ENCODE data around the gene CORO6.

Gene CORO6

DNA sequence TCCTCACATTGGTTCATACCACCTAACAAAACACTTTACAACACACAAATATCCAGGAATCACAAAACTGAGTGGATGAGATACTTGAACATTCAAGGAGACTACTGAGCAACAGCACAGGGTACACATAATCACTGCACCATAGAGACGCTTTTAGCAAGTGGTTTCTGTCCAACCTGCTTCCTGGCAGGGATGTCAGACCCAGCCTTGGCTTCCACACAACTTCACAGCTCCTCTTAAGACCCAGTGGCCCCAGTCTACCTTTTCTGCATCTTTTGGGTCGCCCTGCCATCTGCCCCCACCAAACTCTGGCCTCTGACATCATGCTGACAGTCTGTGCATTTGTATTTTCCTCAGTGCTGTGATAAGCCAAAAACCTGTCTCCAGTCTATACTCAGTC lies 5.9 kb upstream of the CORO6 start:
- WGBS, 2 donors (ENCODE audit: extremely low coverage in 2 of 2, insufficient read length in 2 of 2, insufficient replicate concordance in 1 of 2): no CpG with 5 or more reads among the region's 2 CpGs
- H3K27ac ChIP-seq (replicated peaks; ENCODE audit: low read length): no peak overlapping the region

DNA sequence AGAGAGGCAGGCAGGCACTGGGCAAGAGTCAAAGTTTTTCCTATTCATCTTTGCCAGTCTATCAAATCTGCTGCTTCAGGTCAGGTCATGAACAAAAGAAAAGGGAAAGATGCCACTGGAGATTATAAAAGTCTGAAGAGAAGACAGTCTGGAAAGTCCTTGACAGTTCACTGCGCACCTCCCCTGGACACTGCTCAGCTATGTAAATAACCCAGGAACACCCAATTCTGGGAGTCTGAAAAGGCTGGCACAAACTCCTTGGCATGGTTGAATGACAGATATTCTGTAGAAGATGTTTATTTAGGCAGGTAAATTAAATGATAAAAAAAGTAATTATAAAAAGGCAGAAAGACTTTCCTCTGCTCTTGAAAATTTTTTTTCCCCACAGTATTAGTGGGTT lies 5.2 kb upstream of the CORO6 start:
- Histone ChIP-seq H2BK120ac (ENCODE audit: low read depth, low read length) (no peak overlapping the region), H4K91ac (ENCODE audit: low read depth, low read length, poor library complexity) (no peak overlapping the region), H3K36me3 (replicated peaks in 1 of 2; ENCODE audit: control insufficient read depth in 2 of 2, insufficient read depth in 2 of 2, low read length in 2 of 2) (peaks cover 16 to 18% of the 10 kb centered on the region in 2 donors), H3K27me3 (ENCODE audit: control insufficient read depth in 3 of 3, insufficient read depth in 3 of 3, low read depth in 1 of 3, low read length in 3 of 3) (peaks cover 0 to 3% (median 0%) of the 10 kb centered on the region in 3 experiments), H2BK5ac (ENCODE audit: low read length) (no peak overlapping the region), H3K4me3 (ENCODE audit: low read length in 2 of 2) (no peak overlapping the region), H2AK5ac (ENCODE audit: low read depth, low read length) (no peak overlapping the region), H3K18ac (ENCODE audit: low read length) (no peak overlapping the region), H3K9me3 (replicated peaks in 1 of 2; ENCODE audit: control insufficient read depth in 2 of 2, insufficient read depth in 1 of 2, low read depth in 1 of 2, low read length in 2 of 2) (no peaks in the 10 kb centered on the region), H3K79me1 (ENCODE audit: low read depth, low read length) (no peaks in the 10 kb centered on the region), H3K4me1 (ENCODE audit: control insufficient read depth in 2 of 2, insufficient read depth in 1 of 2, low read depth in 1 of 2, low read length in 2 of 2) (peaks cover 9 to 11% of the 10 kb centered on the region in 2 donors), H2BK12ac (ENCODE audit: low read length) (no peak overlapping the region), H3K4me2 (ENCODE audit: insufficient read depth, low read length, poor library complexity, severe bottlenecking) (no peak overlapping the region), H3K4ac (ENCODE audit: low read length) (no peak overlapping the region), H3K9ac (ENCODE audit: low read depth, low read length, poor library complexity) (no peak overlapping the region), H2AFZ (ENCODE audit: low read length) (no peak overlapping the region), H3K27ac (replicated peaks; ENCODE audit: low read length) (no peak overlapping the region), H3K14ac (ENCODE audit: low read length) (no peak overlapping the region), H2BK15ac (ENCODE audit: low read length) (no peak overlapping the region), H4K8ac (ENCODE audit: low read depth, low read length) (no peak overlapping the region), H3K23ac (ENCODE audit: low read depth, low read length, poor library complexity) (no peak overlapping the region)
- no CpG with 5 or more reads among the region's 1 CpG for WGBS, 2 donors (ENCODE audit: extremely low coverage in 2 of 2, insufficient read length in 2 of 2, insufficient replicate concordance in 1 of 2)
- DNase-seq (ENCODE audit: low spot score): no peak

More for the DNA sequence above, 5.9 kb upstream of the CORO6 start:
- no peak overlapping the region for H2BK12ac ChIP-seq (ENCODE audit: low read length)
- H3K27me3 ChIP-seq (ENCODE audit: control insufficient read depth in 3 of 3, insufficient read depth in 3 of 3, low read depth in 1 of 3, low read length in 3 of 3): no peaks in the 10 kb centered on the region
- peaks cover 5 to 6% of the 10 kb centered on the region in 2 donors for H3K4me1 ChIP-seq (ENCODE audit: control insufficient read depth in 2 of 2, insufficient read depth in 1 of 2, low read depth in 1 of 2, low read length in 2 of 2)
- H3K18ac ChIP-seq (ENCODE audit: low read length): no peak overlapping the region
- no peak overlapping the region for H3K4ac ChIP-seq (ENCODE audit: low read length)
- no peak overlapping the region for H3K4me3 ChIP-seq (ENCODE audit: low read length in 2 of 2)
- H2AFZ ChIP-seq (ENCODE audit: low read length): no peak overlapping the region
- no peak overlapping the region for H2AK5ac ChIP-seq (ENCODE audit: low read depth, low read length)
- DNase-seq (ENCODE audit: low spot score): no peak
- H3K14ac ChIP-seq (ENCODE audit: low read length): no peak overlapping the region
- no peak overlapping the region for H3K9ac ChIP-seq (ENCODE audit: low read depth, low read length, poor library complexity)
- H3K36me3 ChIP-seq (replicated peaks in 1 of 2; ENCODE audit: control insufficient read depth in 2 of 2, insufficient read depth in 2 of 2, low read length in 2 of 2): peaks cover 16 to 18% of the 10 kb centered on the region in 2 donors
- H3K9me3 ChIP-seq (replicated peaks in 1 of 2; ENCODE audit: control insufficient read depth in 2 of 2, insufficient read depth in 1 of 2, low read depth in 1 of 2, low read length in 2 of 2): no peaks in the 10 kb centered on the region
- no peaks in the 10 kb centered on the region for H3K79me1 ChIP-seq (ENCODE audit: low read depth, low read length)
- no peak overlapping the region for H4K91ac ChIP-seq (ENCODE audit: low read depth, low read length, poor library complexity)
- no peak overlapping the region for H2BK5ac ChIP-seq (ENCODE audit: low read length)
- no peak overlapping the region for H3K23ac ChIP-seq (ENCODE audit: low read depth, low read length, poor library complexity)
- H2BK120ac ChIP-seq (ENCODE audit: low read depth, low read length): no peak overlapping the region
- no peak overlapping the region for H4K8ac ChIP-seq (ENCODE audit: low read depth, low read length)
- H3K4me2 ChIP-seq (ENCODE audit: insufficient read depth, low read length, poor library complexity, severe bottlenecking): no peak overlapping the region
- H2BK15ac ChIP-seq (ENCODE audit: low read length): no peak overlapping the region

DNA sequence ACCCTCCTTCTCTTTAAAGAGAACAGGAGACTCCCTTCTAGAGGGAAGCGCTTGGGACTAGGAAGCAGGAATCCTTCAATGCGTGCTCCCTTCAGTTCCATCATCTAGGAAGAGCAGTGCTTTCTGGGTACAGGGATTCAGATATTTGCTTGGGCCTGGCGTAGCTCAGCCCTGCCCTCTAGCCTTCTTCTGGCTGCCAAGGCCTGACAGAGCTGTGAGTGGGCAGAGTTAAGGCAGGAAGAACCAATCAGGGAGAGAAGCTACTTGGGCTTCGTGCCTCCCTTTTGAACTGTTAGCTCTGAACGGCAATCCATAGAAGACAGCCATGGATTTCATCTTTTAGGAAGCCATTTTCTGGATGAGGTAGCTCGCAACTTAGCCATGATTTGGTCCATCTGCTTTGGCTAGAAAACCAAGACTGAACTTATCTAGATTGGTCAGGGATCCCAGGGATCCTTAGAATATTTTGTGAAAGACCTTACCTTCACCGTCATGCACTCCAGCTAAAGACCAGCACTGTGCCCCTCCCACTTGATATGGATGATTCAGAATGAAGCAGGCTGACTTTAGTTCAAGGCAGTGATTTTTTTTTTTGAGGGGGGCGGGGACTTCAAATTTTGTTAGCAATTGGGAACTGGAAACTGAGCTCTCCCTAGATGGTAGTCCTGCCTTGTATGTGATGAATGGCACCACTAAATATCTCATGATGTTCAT lies 2.5 kb upstream of the CORO6 start:
- H2BK15ac ChIP-seq (ENCODE audit: low read length): no peak overlapping the region
- DNase-seq (ENCODE audit: low spot score): no peak
- no CpG with 5 or more reads among the region's 8 CpGs for WGBS, 2 donors (ENCODE audit: extremely low coverage in 2 of 2, insufficient read length in 2 of 2, insufficient replicate concordance in 1 of 2)

DNA sequence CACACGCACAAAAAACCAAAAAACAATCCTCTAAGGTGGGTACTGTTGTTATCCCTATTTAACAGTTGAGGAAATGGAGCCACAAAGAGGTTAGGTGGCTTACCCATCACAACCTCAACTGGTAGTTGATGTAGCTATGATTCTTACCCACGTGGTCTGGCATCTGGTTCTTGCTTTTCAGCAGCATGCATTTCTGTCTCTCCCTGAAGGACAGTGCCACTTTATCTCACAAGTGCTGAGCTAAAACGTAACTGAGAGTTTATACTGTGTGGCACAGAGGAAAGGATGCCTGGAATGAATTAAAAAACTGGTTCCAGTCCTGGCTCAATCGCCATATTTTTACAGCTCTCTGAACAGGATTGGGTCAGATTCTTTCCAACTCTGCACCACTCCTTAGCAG lies 1.9 kb upstream of the CORO6 start:
- Histone ChIP-seq H3K36me3 (replicated peaks in 1 of 2; ENCODE audit: control insufficient read depth in 2 of 2, insufficient read depth in 2 of 2, low read length in 2 of 2) (peaks cover 0 to 4% of the 10 kb centered on the region in 2 donors), H2AFZ (ENCODE audit: low read length) (no peak overlapping the region), H3K27me3 (ENCODE audit: control insufficient read depth in 3 of 3, insufficient read depth in 3 of 3, low read depth in 1 of 3, low read length in 3 of 3) (peaks cover 0 to 16% (median 5%) of the 10 kb centered on the region in 3 experiments), H2AK5ac (ENCODE audit: low read depth, low read length) (no peak overlapping the region), H4K8ac (ENCODE audit: low read depth, low read length) (no peak overlapping the region), H2BK15ac (ENCODE audit: low read length) (no peak overlapping the region), H3K79me1 (ENCODE audit: low read depth, low read length) (no peaks in the 10 kb centered on the region), H3K23ac (ENCODE audit: low read depth, low read length, poor library complexity) (no peak overlapping the region), H3K4me3 (ENCODE audit: low read length in 2 of 2) (no peak overlapping the region), H2BK5ac (ENCODE audit: low read length) (no peak overlapping the region), H3K4me1 (ENCODE audit: control insufficient read depth in 2 of 2, insufficient read depth in 1 of 2, low read depth in 1 of 2, low read length in 2 of 2) (peaks cover 10% of the 10 kb centered on the region in 2 donors), H3K14ac (ENCODE audit: low read length) (no peak overlapping the region), H3K9ac (ENCODE audit: low read depth, low read length, poor library complexity) (no peak overlapping the region), H2BK12ac (ENCODE audit: low read length) (no peak overlapping the region), H2BK120ac (ENCODE audit: low read depth, low read length) (no peak overlapping the region), H3K4ac (ENCODE audit: low read length) (no peak overlapping the region), H4K91ac (ENCODE audit: low read depth, low read length, poor library complexity) (no peak overlapping the region), H3K18ac (ENCODE audit: low read length) (no peak overlapping the region), H3K4me2 (ENCODE audit: insufficient read depth, low read length, poor library complexity, severe bottlenecking) (no peak overlapping the region), H3K27ac (replicated peaks; ENCODE audit: low read length) (no peak overlapping the region), H3K9me3 (replicated peaks in 1 of 2; ENCODE audit: control insufficient read depth in 2 of 2, insufficient read depth in 1 of 2, low read depth in 1 of 2, low read length in 2 of 2) (no peaks in the 10 kb centered on the region)
- no CpG with 5 or more reads among the region's 4 CpGs for WGBS, 2 donors (ENCODE audit: extremely low coverage in 2 of 2, insufficient read length in 2 of 2, insufficient replicate concordance in 1 of 2)
- DNase-seq (ENCODE audit: low spot score): no peak

More for the DNA sequence above, 2.5 kb upstream of the CORO6 start:
- no peak overlapping the region for H3K27ac ChIP-seq (replicated peaks; ENCODE audit: low read length)
- H2BK12ac ChIP-seq (ENCODE audit: low read length): no peak overlapping the region
- H2BK5ac ChIP-seq (ENCODE audit: low read length): no peak overlapping the region
- no peak overlapping the region for H2AFZ ChIP-seq (ENCODE audit: low read length)
- no peak overlapping the region for H2BK120ac ChIP-seq (ENCODE audit: low read depth, low read length)
- H3K36me3 ChIP-seq (replicated peaks in 1 of 2; ENCODE audit: control insufficient read depth in 2 of 2, insufficient read depth in 2 of 2, low read length in 2 of 2): peaks cover 0 to 4% of the 10 kb centered on the region in 2 donors
- no peak overlapping the region for H3K23ac ChIP-seq (ENCODE audit: low read depth, low read length, poor library complexity)
- no peak overlapping the region for H2AK5ac ChIP-seq (ENCODE audit: low read depth, low read length)
- H3K4me1 ChIP-seq (ENCODE audit: control insufficient read depth in 2 of 2, insufficient read depth in 1 of 2, low read depth in 1 of 2, low read length in 2 of 2): peaks cover 11 to 13% of the 10 kb centered on the region in 2 donors
- H3K79me1 ChIP-seq (ENCODE audit: low read depth, low read length): no peaks in the 10 kb centered on the region
- no peak overlapping the region for H3K18ac ChIP-seq (ENCODE audit: low read length)
- H4K91ac ChIP-seq (ENCODE audit: low read depth, low read length, poor library complexity): no peak overlapping the region
- H3K9me3 ChIP-seq (replicated peaks in 1 of 2; ENCODE audit: control insufficient read depth in 2 of 2, insufficient read depth in 1 of 2, low read depth in 1 of 2, low read length in 2 of 2): no peaks in the 10 kb centered on the region
- no peak overlapping the region for H3K4ac ChIP-seq (ENCODE audit: low read length)
- H4K8ac ChIP-seq (ENCODE audit: low read depth, low read length): no peak overlapping the region
- no peak overlapping the region for H3K14ac ChIP-seq (ENCODE audit: low read length)
- H3K27me3 ChIP-seq (ENCODE audit: control insufficient read depth in 3 of 3, insufficient read depth in 3 of 3, low read depth in 1 of 3, low read length in 3 of 3): peaks cover 0 to 16% (median 5%) of the 10 kb centered on the region in 3 experiments
- H3K4me2 ChIP-seq (ENCODE audit: insufficient read depth, low read length, poor library complexity, severe bottlenecking): no peak overlapping the region
- H3K9ac ChIP-seq (ENCODE audit: low read depth, low read length, poor library complexity): no peak overlapping the region
- no peak overlapping the region for H3K4me3 ChIP-seq (ENCODE audit: low read length in 2 of 2)
